K562 (cell line): ENCODE measurements around the gene MARK3.
A peak's percentile ranks its signal among the peaks of the same experiment; 100 is the strongest.

Experiments used
- CREM ChIP-seq: IDR thresholded peaks from 2 replicates; pipeline ENCODE4 v1.6.1; 2014; ENCODE audit warnings: antibody characterized with exemption, low read depth
- ILK ChIP-seq: fragments of 450-650 bp; IDR thresholded peaks from 2 replicates; pipeline ENCODE4 v1.6.1; 2016; ENCODE audit warnings: missing genetic modification characterization, low read depth, mild to moderate bottlenecking, missing compliant biosample characterization, moderate library complexity, borderline replicate concordance
- NR2C2 ChIP-seq, 2 experiments: fragments of 200-800 bp in 1 of 2; sonication (Bioruptor generic) in 1 of 2; sonication (generic) in 1 of 2; formaldehyde crosslinking in 1 of 2; IDR thresholded peaks; 2 replicates each; pipeline versions ENCODE4 v1.6.1 to v1.8.0; 2016 to 2022; ENCODE audit warnings: mild to moderate bottlenecking in 1 of 2, missing compliant biosample characterization in 1 of 2, missing genetic modification characterization in 1 of 2, missing genetic modification reagents in 1 of 2
- POLR2A ChIP-seq: fragments of 450-650 bp; conservative IDR thresholded peaks from 2 replicates; pipeline ENCODE4 v1.6.1; 2016
- TRIM24 ChIP-seq, 2 experiments: fragments of 450-650 bp; IDR thresholded peaks; 2 replicates each; pipeline ENCODE4 v1.6.1; 2016
- ZNF324 ChIP-seq: fragments of 250-450 bp; sonication (Bioruptor Pico); IDR thresholded peaks from 2 replicates; pipeline ENCODE4 v1.4.0; 2020; ENCODE audit warnings: mild to moderate bottlenecking
- ZNF431 ChIP-seq: sonication (generic); formaldehyde crosslinking; IDR thresholded peaks from 2 replicates; pipeline ENCODE4 v1.8.0; 2022; ENCODE audit warnings: mild to moderate bottlenecking, missing genetic modification reagents
- TF ChIP-seq, protein P1 (sequence below), 3 experiments: IDR thresholded peaks in 2 of 3; conservative IDR thresholded peaks in 1 of 3; 2 replicates each; pipeline ENCODE4 v1.5.1; 2011 to 2012; ENCODE audit warnings: low read length in 3 of 3, mild to moderate bottlenecking in 3 of 3, control low read depth in 2 of 3, improper control_type of control experiment in 1 of 3, inconsistent platforms in 1 of 3, low read depth in 1 of 3, mixed read lengths in 1 of 3, moderate library complexity in 1 of 3; ENCODE audit not compliant: insufficient read depth in 2 of 3
- TF ChIP-seq, protein P2 (sequence below): fragments of 450-650 bp; IDR thresholded peaks from 2 replicates; pipeline ENCODE4 v1.6.1; 2017; ENCODE audit warnings: antibody characterized with exemption, mild to moderate bottlenecking
- TF ChIP-seq, protein P3 (sequence below): sonication (generic); formaldehyde crosslinking; IDR thresholded peaks from 2 replicates; pipeline ENCODE4 v1.8.1; 2023; ENCODE audit warnings: mild to moderate bottlenecking, missing genetic modification reagents
- TF ChIP-seq, protein P4 (sequence below): fragments of 450-650 bp; IDR thresholded peaks from 2 replicates; pipeline ENCODE4 v1.6.1; 2014; ENCODE audit warnings: low read depth, mild to moderate bottlenecking, moderate library complexity, borderline replicate concordance

DNA sequence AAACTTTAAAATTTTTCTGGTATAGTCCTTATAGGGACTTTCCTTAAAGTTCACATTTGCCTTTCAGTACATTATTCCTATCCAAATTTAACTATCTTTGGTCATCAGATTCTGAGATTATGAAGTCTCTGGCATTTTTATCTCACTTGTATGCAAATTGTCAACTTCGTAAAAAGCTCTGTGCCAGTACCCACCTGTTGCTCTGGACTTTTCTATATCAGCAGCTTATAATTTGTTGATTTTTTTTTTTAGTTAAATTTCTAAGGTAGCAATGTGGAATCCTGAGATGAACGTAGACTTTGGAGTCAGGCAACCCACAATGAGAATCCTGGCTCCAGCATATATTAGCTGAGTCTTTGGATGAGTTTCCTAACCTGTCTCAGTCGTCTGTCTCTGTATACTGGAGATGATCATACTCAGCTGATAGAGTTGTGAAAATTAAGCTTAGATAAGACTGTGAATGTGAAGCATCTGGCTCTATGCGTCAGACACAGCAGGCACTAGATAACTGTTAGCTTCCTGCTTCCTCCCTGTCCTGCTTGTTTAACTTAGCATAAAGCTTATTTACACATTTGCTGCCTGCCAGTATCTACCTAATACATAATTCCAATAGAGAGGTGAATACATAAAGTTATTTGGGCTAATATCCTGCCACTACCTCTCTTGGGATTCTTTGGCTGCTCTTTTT is 59.8 kb downstream of the MARK3 start:
- TF ChIP-seq, protein P1, sequence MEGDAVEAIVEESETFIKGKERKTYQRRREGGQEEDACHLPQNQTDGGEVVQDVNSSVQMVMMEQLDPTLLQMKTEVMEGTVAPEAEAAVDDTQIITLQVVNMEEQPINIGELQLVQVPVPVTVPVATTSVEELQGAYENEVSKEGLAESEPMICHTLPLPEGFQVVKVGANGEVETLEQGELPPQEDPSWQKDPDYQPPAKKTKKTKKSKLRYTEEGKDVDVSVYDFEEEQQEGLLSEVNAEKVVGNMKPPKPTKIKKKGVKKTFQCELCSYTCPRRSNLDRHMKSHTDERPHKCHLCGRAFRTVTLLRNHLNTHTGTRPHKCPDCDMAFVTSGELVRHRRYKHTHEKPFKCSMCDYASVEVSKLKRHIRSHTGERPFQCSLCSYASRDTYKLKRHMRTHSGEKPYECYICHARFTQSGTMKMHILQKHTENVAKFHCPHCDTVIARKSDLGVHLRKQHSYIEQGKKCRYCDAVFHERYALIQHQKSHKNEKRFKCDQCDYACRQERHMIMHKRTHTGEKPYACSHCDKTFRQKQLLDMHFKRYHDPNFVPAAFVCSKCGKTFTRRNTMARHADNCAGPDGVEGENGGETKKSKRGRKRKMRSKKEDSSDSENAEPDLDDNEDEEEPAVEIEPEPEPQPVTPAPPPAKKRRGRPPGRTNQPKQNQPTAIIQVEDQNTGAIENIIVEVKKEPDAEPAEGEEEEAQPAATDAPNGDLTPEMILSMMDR (IDR thresholded peaks at IDR 0.05 in 2 of 3, conservative IDR thresholded peaks at IDR 0.05 in 1 of 3; ENCODE audit: insufficient read depth in 2 of 3, low read depth in 1 of 3, low read length in 3 of 3), result no peak
- TF ChIP-seq ZNF324 (CRISPR knock-in tag) (no peak), ZNF431 (CRISPR knock-in tag) (no peak), ILK (tag) (no peak), NR2C2 (CRISPR knock-in tag; IDR thresholded peaks at IDR 0.05) (no peak), NR2C2 (tag; IDR thresholded peaks at IDR 0.05) (no peak), CREM (peak; percentile 81), TRIM24 (IDR thresholded peaks at IDR 0.05) (no peak; a peak in 1 of 4 replicates), POLR2A (no peak)
- TF ChIP-seq, protein P2, sequence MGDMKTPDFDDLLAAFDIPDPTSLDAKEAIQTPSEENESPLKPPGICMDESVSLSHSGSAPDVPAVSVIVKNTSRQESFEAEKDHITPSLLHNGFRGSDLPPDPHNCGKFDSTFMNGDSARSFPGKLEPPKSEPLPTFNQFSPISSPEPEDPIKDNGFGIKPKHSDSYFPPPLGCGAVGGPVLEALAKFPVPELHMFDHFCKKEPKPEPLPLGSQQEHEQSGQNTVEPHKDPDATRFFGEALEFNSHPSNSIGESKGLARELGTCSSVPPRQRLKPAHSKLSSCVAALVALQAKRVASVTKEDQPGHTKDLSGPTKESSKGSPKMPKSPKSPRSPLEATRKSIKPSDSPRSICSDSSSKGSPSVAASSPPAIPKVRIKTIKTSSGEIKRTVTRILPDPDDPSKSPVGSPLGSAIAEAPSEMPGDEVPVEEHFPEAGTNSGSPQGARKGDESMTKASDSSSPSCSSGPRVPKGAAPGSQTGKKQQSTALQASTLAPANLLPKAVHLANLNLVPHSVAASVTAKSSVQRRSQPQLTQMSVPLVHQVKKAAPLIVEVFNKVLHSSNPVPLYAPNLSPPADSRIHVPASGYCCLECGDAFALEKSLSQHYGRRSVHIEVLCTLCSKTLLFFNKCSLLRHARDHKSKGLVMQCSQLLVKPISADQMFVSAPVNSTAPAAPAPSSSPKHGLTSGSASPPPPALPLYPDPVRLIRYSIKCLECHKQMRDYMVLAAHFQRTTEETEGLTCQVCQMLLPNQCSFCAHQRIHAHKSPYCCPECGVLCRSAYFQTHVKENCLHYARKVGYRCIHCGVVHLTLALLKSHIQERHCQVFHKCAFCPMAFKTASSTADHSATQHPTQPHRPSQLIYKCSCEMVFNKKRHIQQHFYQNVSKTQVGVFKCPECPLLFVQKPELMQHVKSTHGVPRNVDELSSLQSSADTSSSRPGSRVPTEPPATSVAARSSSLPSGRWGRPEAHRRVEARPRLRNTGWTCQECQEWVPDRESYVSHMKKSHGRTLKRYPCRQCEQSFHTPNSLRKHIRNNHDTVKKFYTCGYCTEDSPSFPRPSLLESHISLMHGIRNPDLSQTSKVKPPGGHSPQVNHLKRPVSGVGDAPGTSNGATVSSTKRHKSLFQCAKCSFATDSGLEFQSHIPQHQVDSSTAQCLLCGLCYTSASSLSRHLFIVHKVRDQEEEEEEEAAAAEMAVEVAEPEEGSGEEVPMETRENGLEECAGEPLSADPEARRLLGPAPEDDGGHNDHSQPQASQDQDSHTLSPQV, result no peak
- TF ChIP-seq, protein P3, sequence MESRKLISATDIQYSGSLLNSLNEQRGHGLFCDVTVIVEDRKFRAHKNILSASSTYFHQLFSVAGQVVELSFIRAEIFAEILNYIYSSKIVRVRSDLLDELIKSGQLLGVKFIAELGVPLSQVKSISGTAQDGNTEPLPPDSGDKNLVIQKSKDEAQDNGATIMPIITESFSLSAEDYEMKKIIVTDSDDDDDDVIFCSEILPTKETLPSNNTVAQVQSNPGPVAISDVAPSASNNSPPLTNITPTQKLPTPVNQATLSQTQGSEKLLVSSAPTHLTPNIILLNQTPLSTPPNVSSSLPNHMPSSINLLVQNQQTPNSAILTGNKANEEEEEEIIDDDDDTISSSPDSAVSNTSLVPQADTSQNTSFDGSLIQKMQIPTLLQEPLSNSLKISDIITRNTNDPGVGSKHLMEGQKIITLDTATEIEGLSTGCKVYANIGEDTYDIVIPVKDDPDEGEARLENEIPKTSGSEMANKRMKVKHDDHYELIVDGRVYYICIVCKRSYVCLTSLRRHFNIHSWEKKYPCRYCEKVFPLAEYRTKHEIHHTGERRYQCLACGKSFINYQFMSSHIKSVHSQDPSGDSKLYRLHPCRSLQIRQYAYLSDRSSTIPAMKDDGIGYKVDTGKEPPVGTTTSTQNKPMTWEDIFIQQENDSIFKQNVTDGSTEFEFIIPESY (CRISPR knock-in tag), result no peak
- TF ChIP-seq, protein P4, sequence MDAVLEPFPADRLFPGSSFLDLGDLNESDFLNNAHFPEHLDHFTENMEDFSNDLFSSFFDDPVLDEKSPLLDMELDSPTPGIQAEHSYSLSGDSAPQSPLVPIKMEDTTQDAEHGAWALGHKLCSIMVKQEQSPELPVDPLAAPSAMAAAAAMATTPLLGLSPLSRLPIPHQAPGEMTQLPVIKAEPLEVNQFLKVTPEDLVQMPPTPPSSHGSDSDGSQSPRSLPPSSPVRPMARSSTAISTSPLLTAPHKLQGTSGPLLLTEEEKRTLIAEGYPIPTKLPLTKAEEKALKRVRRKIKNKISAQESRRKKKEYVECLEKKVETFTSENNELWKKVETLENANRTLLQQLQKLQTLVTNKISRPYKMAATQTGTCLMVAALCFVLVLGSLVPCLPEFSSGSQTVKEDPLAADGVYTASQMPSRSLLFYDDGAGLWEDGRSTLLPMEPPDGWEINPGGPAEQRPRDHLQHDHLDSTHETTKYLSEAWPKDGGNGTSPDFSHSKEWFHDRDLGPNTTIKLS, result no peak
